D341Med (cell line): ENCODE data around the gene CCDC124.
A peak's percentile ranks its signal among the peaks of the same experiment; 100 is the strongest.

Source experiments
- DNase-seq: peaks from one replicate; pipeline ENCODE4 v3.0.0; 2012; ENCODE audit warnings: low spot score

Gene CCDC124

DNA sequence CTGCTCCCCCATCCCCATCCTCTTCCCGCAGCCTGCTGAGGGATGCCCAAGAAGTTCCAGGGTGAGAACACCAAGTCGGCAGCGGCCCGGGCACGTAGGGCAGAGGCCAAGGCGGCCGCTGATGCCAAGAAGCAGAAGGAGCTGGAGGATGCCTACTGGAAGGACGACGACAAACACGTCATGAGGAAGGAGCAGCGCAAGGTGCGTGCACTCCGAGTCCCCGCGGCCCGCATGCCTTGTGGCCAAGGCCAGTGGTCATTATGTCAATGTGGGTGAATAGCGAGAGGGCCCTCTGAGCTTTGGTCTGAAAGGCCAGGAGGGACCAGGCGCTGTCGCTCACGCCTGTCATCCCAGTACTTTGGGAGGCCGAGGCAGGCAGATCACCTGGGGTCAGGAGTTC lies 3.6 kb downstream of the CCDC124 start:
- no peak for DNase-seq

GRCh38 chr19:17937371-17937900 lies 4.6 kb downstream of the CCDC124 start:
- no peak for DNase-seq

DNA sequence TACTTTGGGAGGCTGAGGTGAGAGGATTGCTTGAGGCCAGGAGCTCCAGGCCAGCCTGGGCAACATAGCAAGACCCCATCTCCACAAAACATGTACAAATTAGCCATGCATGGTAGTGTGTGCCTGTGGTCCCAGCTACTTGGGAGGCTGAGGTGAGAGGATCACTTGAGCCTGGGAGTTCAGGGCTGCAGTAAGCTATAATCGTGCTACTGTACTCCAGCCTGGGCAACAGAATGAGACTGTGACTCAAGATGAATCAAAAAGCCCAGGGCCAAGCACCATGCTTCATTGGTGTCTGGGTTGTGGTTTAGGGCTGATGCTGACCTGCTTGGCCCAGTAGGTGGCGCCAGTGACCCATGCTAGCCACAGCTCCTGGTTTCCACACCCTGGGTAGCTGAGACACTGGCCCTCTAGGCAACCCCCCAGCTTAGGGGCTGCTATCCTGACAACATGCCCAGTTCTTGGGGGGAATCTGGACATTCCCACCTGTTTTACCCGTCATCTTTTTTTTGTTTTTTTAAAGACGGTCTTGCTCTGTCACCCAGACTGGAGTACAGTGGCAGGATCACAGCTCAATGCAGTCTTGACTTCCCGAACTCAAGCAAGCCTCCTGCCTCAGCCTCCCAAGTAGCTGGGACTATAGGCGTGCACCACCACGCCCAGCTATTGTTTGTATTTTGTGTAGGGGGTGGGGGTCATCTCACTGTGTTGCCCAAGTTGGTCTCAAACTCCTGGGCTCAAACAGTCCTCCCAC lies 5.5 kb downstream of the CCDC124 start:
- peak; percentile 87 for DNase-seq

DNA sequence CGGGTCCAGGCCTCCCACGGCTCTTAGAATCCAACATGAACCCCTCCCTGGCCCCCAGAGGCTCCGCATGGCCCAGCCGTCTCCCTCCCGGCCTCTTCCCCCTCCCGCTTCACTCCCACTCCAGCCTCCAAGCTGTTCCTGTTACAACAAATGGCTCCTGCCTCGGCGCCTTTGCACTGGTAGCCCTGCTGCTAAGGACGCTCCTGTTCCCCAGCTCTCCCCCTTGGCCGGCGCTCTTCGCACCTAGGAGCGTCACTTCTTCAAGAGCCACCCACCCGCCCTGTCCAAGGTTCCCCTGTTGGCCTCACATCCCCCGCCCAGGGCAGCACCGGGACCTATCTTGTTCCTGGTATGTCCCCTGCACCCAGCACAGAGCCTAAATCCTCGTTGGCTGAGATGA lies 9.4 kb downstream of the CCDC124 start:
- no peak for DNase-seq

- DNase-seq, result no peak
These were observed 9.9 kb downstream of the CCDC124 start for GRCh38 chr19:17942582-17943273.

- no peak for DNase-seq
These were observed 10.7 kb downstream of the CCDC124 start for GRCh38 chr19:17943274-17944221.

DNA sequence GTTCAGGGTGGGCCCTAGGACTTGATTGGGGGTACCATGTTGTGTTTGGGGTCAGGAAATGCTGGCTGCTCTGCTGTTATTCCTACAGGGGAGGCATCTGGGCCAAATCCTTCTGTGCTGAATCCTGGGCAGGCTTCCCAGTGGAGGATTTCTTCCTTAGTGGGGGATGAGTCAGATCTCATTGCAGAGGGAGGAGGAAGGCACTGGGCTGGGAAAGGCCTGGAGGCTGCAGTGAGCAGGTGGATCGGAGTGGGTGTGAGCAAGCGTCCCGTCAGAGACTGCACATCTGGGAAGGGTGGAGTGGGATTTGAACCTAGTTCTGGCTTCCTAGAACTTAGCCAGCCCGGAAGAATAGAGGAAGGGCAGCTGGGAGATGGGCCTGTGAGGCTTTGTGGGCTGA lies 11.5 kb downstream of the CCDC124 start:
- no peak for DNase-seq

- DNase-seq, result no peak
These were observed 14.4 kb downstream of the CCDC124 start for GRCh38 chr19:17946965-17947784.

GRCh38 chr19:17947815-17948513 lies 15.1 kb downstream of the CCDC124 start:
- peak; percentile 98 for DNase-seq

GRCh38 chr19:17948514-17948900 lies 15.7 kb downstream of the CCDC124 start:
- no peak for DNase-seq

DNA sequence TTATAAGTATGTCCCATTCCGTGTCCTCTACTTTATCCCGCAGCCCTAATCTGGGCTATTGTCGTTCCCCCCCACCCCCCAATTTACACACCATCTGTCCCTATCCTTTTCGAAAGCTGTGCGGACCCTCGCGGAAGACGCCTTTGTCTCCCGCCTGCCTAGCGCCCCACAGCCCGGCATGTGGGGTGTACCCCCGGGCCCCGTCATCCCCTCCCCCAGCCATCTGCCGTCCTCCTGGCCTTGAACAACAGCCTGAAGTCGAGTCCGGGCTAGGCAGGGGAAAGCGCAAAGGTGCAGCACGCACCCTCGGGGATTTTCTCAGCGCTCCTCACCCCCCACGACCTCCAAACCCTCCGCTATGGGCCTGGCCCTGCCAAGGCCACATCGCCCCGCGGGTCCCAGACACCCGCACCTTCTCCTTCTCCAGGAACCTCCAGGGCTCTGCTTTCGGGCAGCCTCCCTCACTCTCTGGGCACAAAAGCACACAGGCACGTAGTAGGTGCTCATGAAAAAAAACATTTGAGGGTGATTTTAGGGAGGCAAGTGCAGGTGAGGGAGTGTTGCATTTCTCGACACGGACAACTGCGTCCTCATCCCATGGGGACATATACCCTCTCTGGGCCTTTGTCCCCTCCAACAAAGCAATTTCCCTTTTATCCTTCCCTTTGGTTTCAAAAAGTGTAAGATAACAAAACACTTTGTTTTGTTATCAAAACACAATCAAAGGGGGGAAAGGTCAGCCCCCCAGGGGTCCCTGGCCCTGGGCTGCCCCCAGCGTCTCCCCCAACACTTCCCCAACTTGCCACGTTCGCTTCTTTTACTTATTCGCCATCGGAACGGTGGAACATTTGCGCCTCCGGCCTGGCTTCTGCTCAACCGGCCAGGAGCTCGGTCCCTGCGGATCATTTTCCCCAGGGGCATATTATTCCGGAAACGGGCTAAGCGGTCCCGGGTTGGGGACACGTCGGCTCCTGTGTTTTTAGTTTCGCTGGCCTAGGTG lies 16.4 kb downstream of the CCDC124 start:
- peak; percentile 86 for DNase-seq

- no peak for DNase-seq
These were observed 17.1 kb downstream of the CCDC124 start for GRCh38 chr19:17949956-17950309.

GRCh38 chr19:17950310-17951156 lies 17.7 kb downstream of the CCDC124 start:
- DNase-seq, result no peak

DNA sequence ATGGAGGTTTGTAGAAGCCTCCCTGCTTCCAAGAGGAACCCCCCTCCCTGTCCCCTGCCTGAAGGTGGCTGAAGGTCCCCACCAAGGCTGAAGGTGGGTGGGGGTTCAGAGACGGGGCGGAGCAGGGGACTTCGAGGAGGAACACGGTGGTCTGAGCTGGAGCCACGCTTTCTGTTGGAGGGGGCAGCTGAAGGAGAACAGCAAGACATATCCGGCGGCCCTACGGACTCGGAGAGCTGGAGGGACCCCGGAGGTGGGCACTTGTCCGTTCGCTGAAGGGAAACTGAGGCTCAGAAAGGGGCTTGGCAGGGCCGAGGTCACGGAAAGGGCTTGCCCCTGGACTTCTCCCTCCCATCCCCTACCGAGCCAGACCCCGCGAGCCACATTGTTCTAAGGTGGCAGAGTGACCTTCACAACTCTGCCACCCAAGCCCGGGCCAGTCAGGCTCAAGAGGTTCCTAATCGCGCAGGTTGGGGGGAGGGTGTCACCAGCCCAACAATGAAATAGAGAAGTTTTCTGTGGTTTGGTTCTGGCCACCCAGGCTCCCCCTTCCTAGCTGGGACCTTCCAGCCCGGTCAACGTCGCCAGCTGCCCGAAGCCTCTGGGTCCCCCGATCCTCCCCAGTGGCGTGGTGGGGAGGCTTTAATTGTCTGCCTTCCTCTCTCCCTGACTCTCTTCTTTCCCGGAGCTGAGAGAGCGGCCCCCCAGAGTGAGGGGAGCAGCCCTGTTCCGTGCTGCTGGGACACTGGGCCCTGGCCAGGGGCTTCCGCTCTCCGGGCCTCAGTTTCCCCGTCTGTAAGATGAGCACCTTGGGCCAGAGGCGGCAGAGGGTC lies 18.6 kb downstream of the CCDC124 start:
- DNase-seq, result no peak

GRCh38 chr19:17951990-17952976 lies 19.5 kb downstream of the CCDC124 start:
- peak; percentile 67 for DNase-seq

- DNase-seq, result no peak
These were observed 20.5 kb downstream of the CCDC124 start for GRCh38 chr19:17953316-17953801.
